ENCODE measurements around the gene C3orf18.

The C3orf18 gene

GRCh38 chr3:50534681-50535330, 32.7 kb downstream of the C3orf18 start:
- Histone ChIP-seq H3K4me3 (ENCODE audit: low read depth, low read length) (no peak overlapping the region), H3K27me3 (ENCODE audit: control insufficient read depth, insufficient read depth, low read length) (peaks cover 16% of the 10 kb centered on the region), H3K9ac (ENCODE audit: low read depth, low read length) (no peak overlapping the region), H3K36me3 (ENCODE audit: control insufficient read depth, insufficient read depth, low read length) (no peaks in the 10 kb centered on the region), H3K4me1 (ENCODE audit: control insufficient read depth, insufficient read depth, low read length) (peaks cover 9% of the 10 kb centered on the region), H3K9me3 (ENCODE audit: control insufficient read depth, insufficient read depth, low read length) (no peaks in the 10 kb centered on the region)

GRCh38 chr3:50533807-50534461, 33.6 kb downstream of the C3orf18 start:
- no peaks in the 10 kb centered on the region for H3K36me3 ChIP-seq (ENCODE audit: control insufficient read depth, insufficient read depth, low read length)
- peaks cover 21% of the 10 kb centered on the region for H3K27me3 ChIP-seq (ENCODE audit: control insufficient read depth, insufficient read depth, low read length)
- H3K9me3 ChIP-seq (ENCODE audit: control insufficient read depth, insufficient read depth, low read length) = no peaks in the 10 kb centered on the region

DNA sequence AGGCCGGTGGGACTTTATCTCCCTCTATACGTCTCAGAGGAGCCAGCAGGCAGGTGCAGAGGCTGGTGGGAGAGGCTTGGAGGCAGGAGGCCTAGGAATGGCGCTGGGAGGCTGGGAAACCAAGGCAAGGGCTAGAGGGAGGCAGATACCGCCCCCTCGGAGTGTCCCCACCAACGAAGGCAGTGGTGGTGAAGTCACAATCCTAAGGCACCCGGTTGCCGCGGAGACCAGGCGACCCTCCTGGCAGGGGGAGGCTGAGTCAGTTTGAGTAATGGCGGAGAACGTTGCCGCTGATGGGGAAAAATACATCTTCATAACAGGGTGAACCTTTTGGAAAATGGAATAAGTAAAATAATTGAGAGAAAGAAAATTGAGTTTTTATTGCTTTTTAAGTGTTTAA, 34.2 kb downstream of the C3orf18 start:
- no peaks in the 10 kb centered on the region for H3K36me3 ChIP-seq (ENCODE audit: control insufficient read depth, insufficient read depth, low read length)
- H3K4me3 ChIP-seq (ENCODE audit: low read depth, low read length) = no peak overlapping the region
- no peaks in the 10 kb centered on the region for H3K9me3 ChIP-seq (ENCODE audit: control insufficient read depth, insufficient read depth, low read length)
- H3K27me3 ChIP-seq (ENCODE audit: control insufficient read depth, insufficient read depth, low read length) = peaks cover 21% of the 10 kb centered on the region
- H3K4me1 ChIP-seq (ENCODE audit: control insufficient read depth, insufficient read depth, low read length) = peaks cover under 1% of the 10 kb centered on the region
- H3K9ac ChIP-seq (ENCODE audit: low read depth, low read length) = no peak overlapping the region

More at GRCh38 chr3:50533807-50534461, 33.6 kb downstream of the C3orf18 start:
- Histone ChIP-seq H3K9ac (ENCODE audit: low read depth, low read length) (no peak overlapping the region), H3K4me3 (ENCODE audit: low read depth, low read length) (no peak overlapping the region), H3K4me1 (ENCODE audit: control insufficient read depth, insufficient read depth, low read length) (peaks cover 6% of the 10 kb centered on the region)

GRCh38 chr3:50532062-50532705, 35.4 kb downstream of the C3orf18 start:
- peaks cover 19% of the 10 kb centered on the region for H3K27me3 ChIP-seq (ENCODE audit: control insufficient read depth, insufficient read depth, low read length)
- H3K9ac ChIP-seq (ENCODE audit: low read depth, low read length) = no peak overlapping the region
- no peaks in the 10 kb centered on the region for H3K4me1 ChIP-seq (ENCODE audit: control insufficient read depth, insufficient read depth, low read length)
- no peaks in the 10 kb centered on the region for H3K36me3 ChIP-seq (ENCODE audit: control insufficient read depth, insufficient read depth, low read length)
- no peaks in the 10 kb centered on the region for H3K9me3 ChIP-seq (ENCODE audit: control insufficient read depth, insufficient read depth, low read length)
- no peak overlapping the region for H3K4me3 ChIP-seq (ENCODE audit: low read depth, low read length)

DNA sequence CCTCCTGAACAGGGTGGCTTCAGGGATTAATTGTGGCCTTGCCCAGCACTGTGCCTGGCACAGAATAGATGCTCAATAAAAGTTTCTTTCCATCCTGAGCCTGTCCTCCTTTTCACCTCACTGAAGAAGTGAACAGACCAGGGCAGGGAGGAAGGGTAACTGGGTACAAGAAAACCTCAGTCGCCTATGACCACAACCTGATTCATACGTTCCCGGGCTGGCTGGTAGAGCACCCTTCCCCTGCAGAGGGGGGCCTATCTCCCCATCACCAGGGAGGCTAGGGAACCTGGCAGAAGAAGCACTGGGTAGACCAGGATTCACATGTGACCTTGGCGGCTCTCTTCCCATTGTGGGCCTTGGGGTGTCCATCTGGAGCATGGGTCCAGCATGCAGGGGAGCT, 36.3 kb downstream of the C3orf18 start:
- H3K36me3 ChIP-seq (ENCODE audit: control insufficient read depth, insufficient read depth, low read length) = no peaks in the 10 kb centered on the region
- H3K4me3 ChIP-seq (ENCODE audit: low read depth, low read length) = no peak overlapping the region
- peaks cover 19% of the 10 kb centered on the region for H3K27me3 ChIP-seq (ENCODE audit: control insufficient read depth, insufficient read depth, low read length)
- H3K9ac ChIP-seq (ENCODE audit: low read depth, low read length) = no peak overlapping the region
- H3K4me1 ChIP-seq (ENCODE audit: control insufficient read depth, insufficient read depth, low read length) = no peaks in the 10 kb centered on the region
- H3K9me3 ChIP-seq (ENCODE audit: control insufficient read depth, insufficient read depth, low read length) = no peaks in the 10 kb centered on the region

DNA sequence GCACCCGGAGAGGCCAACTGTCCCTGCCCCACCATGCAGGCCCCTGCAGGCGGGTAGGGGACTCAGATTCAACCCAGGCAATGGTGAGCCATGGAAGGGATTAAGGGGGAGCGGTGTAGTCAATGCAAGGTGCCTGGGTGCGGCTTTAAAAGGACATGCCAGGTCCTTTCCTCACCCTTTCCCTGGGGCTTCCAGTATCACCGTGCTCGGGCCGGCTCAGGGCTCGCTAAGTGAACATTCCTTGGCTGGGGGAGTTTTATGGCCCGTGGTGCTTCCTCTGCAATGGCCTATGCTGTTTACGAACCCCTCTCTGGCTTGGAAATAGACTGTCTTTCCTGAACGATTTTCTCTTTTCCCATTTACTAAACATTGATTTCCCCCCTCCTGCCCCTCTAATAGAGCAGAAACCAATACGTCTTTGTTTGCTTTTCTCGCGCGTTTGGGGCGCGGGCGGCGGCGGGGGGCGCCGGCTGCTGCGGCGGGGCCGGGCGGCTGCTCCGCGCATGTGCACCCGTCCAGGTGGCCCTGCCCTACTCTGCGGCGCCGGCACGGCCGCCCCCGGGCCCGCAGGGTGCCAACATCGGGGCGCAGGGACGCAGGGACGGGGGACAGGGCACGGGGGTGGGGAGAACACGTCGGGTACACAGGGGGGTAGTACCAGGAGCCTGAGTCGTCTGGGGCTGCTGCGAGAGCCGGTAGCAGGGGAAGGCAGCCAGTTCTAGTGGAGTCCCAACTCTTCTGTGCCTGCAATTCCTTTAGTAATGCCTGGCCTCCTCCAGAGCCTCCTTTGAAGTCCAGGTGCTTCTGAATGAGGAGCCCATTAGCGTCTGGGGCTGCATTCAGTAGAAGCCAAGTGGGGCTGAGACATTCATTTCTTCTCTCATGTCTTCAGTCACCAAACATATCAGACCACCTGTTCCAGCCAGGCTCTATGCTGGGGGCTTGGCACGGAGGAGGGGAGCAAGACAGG, 37.3 kb downstream of the C3orf18 start:
- H3K4me3 ChIP-seq (ENCODE audit: low read depth, low read length) = peak overlapping the region; percentile 39
- H3K36me3 ChIP-seq (ENCODE audit: control insufficient read depth, insufficient read depth, low read length) = no peaks in the 10 kb centered on the region
- H3K27me3 ChIP-seq (ENCODE audit: control insufficient read depth, insufficient read depth, low read length) = peaks cover 19% of the 10 kb centered on the region
- no peak overlapping the region for H3K9ac ChIP-seq (ENCODE audit: low read depth, low read length)
- no peaks in the 10 kb centered on the region for H3K9me3 ChIP-seq (ENCODE audit: control insufficient read depth, insufficient read depth, low read length)
- H3K4me1 ChIP-seq (ENCODE audit: control insufficient read depth, insufficient read depth, low read length) = peaks cover 4% of the 10 kb centered on the region

GRCh38 chr3:50525987-50526386, 41.6 kb downstream of the C3orf18 start:
- Histone ChIP-seq H3K4me1 (ENCODE audit: control insufficient read depth, insufficient read depth, low read length) (peaks cover 17% of the 10 kb centered on the region), H3K9me3 (ENCODE audit: control insufficient read depth, insufficient read depth, low read length) (no peaks in the 10 kb centered on the region), H3K9ac (ENCODE audit: low read depth, low read length) (no peak overlapping the region), H3K36me3 (ENCODE audit: control insufficient read depth, insufficient read depth, low read length) (no peaks in the 10 kb centered on the region), H3K27me3 (ENCODE audit: control insufficient read depth, insufficient read depth, low read length) (peaks cover 9% of the 10 kb centered on the region), H3K4me3 (ENCODE audit: low read depth, low read length) (no peak overlapping the region)

- Histone ChIP-seq H3K9ac (ENCODE audit: low read depth, low read length) (no peak overlapping the region), H3K4me1 (ENCODE audit: control insufficient read depth, insufficient read depth, low read length) (peaks cover 22% of the 10 kb centered on the region), H3K9me3 (ENCODE audit: control insufficient read depth, insufficient read depth, low read length) (no peaks in the 10 kb centered on the region), H3K36me3 (ENCODE audit: control insufficient read depth, insufficient read depth, low read length) (no peaks in the 10 kb centered on the region), H3K4me3 (ENCODE audit: low read depth, low read length) (no peak overlapping the region), H3K27me3 (ENCODE audit: control insufficient read depth, insufficient read depth, low read length) (peaks cover 4% of the 10 kb centered on the region)
Measured at GRCh38 chr3:50525191-50525910, 42.2 kb downstream of the C3orf18 start.

GRCh38 chr3:50524746-50525145, 42.8 kb downstream of the C3orf18 start:
- H3K36me3 ChIP-seq (ENCODE audit: control insufficient read depth, insufficient read depth, low read length) = no peaks in the 10 kb centered on the region
- peaks cover 24% of the 10 kb centered on the region for H3K4me1 ChIP-seq (ENCODE audit: control insufficient read depth, insufficient read depth, low read length)
- H3K27me3 ChIP-seq (ENCODE audit: control insufficient read depth, insufficient read depth, low read length) = peaks cover 4% of the 10 kb centered on the region
- no peak overlapping the region for H3K4me3 ChIP-seq (ENCODE audit: low read depth, low read length)
- no peaks in the 10 kb centered on the region for H3K9me3 ChIP-seq (ENCODE audit: control insufficient read depth, insufficient read depth, low read length)
- no peak overlapping the region for H3K9ac ChIP-seq (ENCODE audit: low read depth, low read length)

GRCh38 chr3:50523279-50523811, 44.2 kb downstream of the C3orf18 start:
- Histone ChIP-seq H3K9ac (ENCODE audit: low read depth, low read length) (no peak overlapping the region), H3K4me1 (ENCODE audit: control insufficient read depth, insufficient read depth, low read length) (peaks cover 33% of the 10 kb centered on the region), H3K27me3 (ENCODE audit: control insufficient read depth, insufficient read depth, low read length) (no peaks in the 10 kb centered on the region)

GRCh38 chr3:50521572-50521971, 46.0 kb downstream of the C3orf18 start:
- no peaks in the 10 kb centered on the region for H3K9me3 ChIP-seq (ENCODE audit: control insufficient read depth, insufficient read depth, low read length)
- peaks cover 42% of the 10 kb centered on the region for H3K4me1 ChIP-seq (ENCODE audit: control insufficient read depth, insufficient read depth, low read length)
- H3K36me3 ChIP-seq (ENCODE audit: control insufficient read depth, insufficient read depth, low read length) = no peaks in the 10 kb centered on the region
- H3K4me3 ChIP-seq (ENCODE audit: low read depth, low read length) = no peak overlapping the region
- no peaks in the 10 kb centered on the region for H3K27me3 ChIP-seq (ENCODE audit: control insufficient read depth, insufficient read depth, low read length)
- H3K9ac ChIP-seq (ENCODE audit: low read depth, low read length) = no peak overlapping the region

More at GRCh38 chr3:50523279-50523811, 44.2 kb downstream of the C3orf18 start:
- no peaks in the 10 kb centered on the region for H3K36me3 ChIP-seq (ENCODE audit: control insufficient read depth, insufficient read depth, low read length)
- H3K9me3 ChIP-seq (ENCODE audit: control insufficient read depth, insufficient read depth, low read length) = no peaks in the 10 kb centered on the region
- no peak overlapping the region for H3K4me3 ChIP-seq (ENCODE audit: low read depth, low read length)

Data from iPS-15b (cell line).